Liver (tissue), 9 donors: Measurements from ENCODE around the gene ZDHHC23. TPM values are rescaled to one million over a fixed set of nuclear protein-coding genes. Genes with fewer than 3 reads are reported as not detected.

Experiments
- DNase-seq: peaks from one replicate; pipeline ENCODE4 v3.0.0-alpha.2; 2017; ENCODE audit warnings: low spot score
- H3K27ac ChIP-seq, 2 donors: one replicate each; pipeline ENCODE4 v1.7.0; 2013; ENCODE audit warnings: inconsistent platforms in 2 of 2, low read length in 2 of 2, control low read depth in 1 of 2, low read depth in 1 of 2, mild to moderate bottlenecking in 1 of 2
- H3K27me3 ChIP-seq, 4 donors: one replicate each; pipeline versions ENCODE4 v1.6.1 to v1.7.0; 2013; ENCODE audit warnings: low read length in 3 of 4, inconsistent platforms in 1 of 4, mild to moderate bottlenecking in 1 of 4, moderate library complexity in 1 of 4; ENCODE audit not compliant: control insufficient read depth in 4 of 4, insufficient read depth in 4 of 4
- H3K36me3 ChIP-seq, 4 donors: one replicate each; pipeline versions ENCODE4 v1.6.1 to v1.7.0; 2013; ENCODE audit warnings: low read length in 3 of 4, mild to moderate bottlenecking in 3 of 4, low read depth in 1 of 4, moderate library complexity in 1 of 4; ENCODE audit not compliant: control insufficient read depth in 4 of 4, insufficient read depth in 3 of 4
- H3K4me1 ChIP-seq, 4 donors: one replicate each; pipeline versions ENCODE4 v1.6.1 to v1.7.0; 2013; ENCODE audit warnings: low read length in 3 of 4, mild to moderate bottlenecking in 3 of 4, moderate library complexity in 1 of 4; ENCODE audit not compliant: control insufficient read depth in 4 of 4, insufficient read depth in 4 of 4
- H3K4me3 ChIP-seq, 3 donors: one replicate each; pipeline versions ENCODE4 v1.6.1 to v1.7.0; 2013; ENCODE audit warnings: low read length in 3 of 3, control low read depth in 1 of 3, low read depth in 1 of 3, mild to moderate bottlenecking in 1 of 3
- H3K9ac ChIP-seq, 2 donors: one replicate each; pipeline ENCODE4 v1.7.0; 2013; ENCODE audit warnings: low read length in 2 of 2, mild to moderate bottlenecking in 2 of 2, moderate library complexity in 2 of 2, control low read depth in 1 of 2, low read depth in 1 of 2
- H3K9me3 ChIP-seq, 4 donors: one replicate each; pipeline versions ENCODE4 v1.6.1 to v1.7.0; 2013; ENCODE audit warnings: low read length in 3 of 4; ENCODE audit not compliant: control insufficient read depth in 4 of 4
- CTCF ChIP-seq: fragments of 150-350 bp; IDR thresholded peaks from 2 replicates; pipeline ENCODE4 v1.5.1; 2017; ENCODE audit warnings: improper control_type of control experiment, low read depth, low read length; ENCODE audit not compliant: missing input control
- EGR1 ChIP-seq, 2 donors: IDR thresholded peaks; 2 replicates each; pipeline ENCODE4 v1.6.1; 2016 to 2018; ENCODE audit warnings: antibody characterized with exemption in 2 of 2, low read depth in 2 of 2
- HNF4A ChIP-seq, 2 donors: conservative IDR thresholded peaks; 2 replicates each; pipeline ENCODE4 v1.6.1; 2016; ENCODE audit warnings: antibody characterized with exemption in 2 of 2, mild to moderate bottlenecking in 2 of 2
- HNF4G ChIP-seq: IDR thresholded peaks from 2 replicates; pipeline ENCODE4 v1.6.1; 2016; ENCODE audit warnings: antibody characterized with exemption
- JUND ChIP-seq, 2 donors: IDR thresholded peaks; 2 replicates each; pipeline ENCODE4 v1.6.1; 2016; ENCODE audit warnings: antibody characterized with exemption in 2 of 2
- MAX ChIP-seq: IDR thresholded peaks from 2 replicates; pipeline ENCODE4 v1.6.1; 2016; ENCODE audit warnings: antibody characterized with exemption
- RAD21 ChIP-seq, 2 donors: IDR thresholded peaks; 2 replicates each; pipeline ENCODE4 v1.6.1; 2016; ENCODE audit warnings: antibody characterized with exemption in 2 of 2, mild to moderate bottlenecking in 2 of 2
- REST ChIP-seq: IDR thresholded peaks from 2 replicates; pipeline ENCODE4 v1.6.1; 2016; ENCODE audit warnings: antibody characterized with exemption, mild to moderate bottlenecking
- RXRA ChIP-seq, 2 donors: IDR thresholded peaks; 2 replicates each; pipeline ENCODE4 v1.6.1; 2017 to 2018; ENCODE audit warnings: antibody characterized with exemption in 2 of 2, mild to moderate bottlenecking in 1 of 2
- SP1 ChIP-seq: IDR thresholded peaks from 2 replicates; pipeline ENCODE4 v1.6.1; 2018; ENCODE audit warnings: antibody characterized with exemption, mild to moderate bottlenecking
- TAF1 ChIP-seq: conservative IDR thresholded peaks from 2 replicates; pipeline ENCODE4 v1.6.1; 2016; ENCODE audit warnings: antibody characterized with exemption, mild to moderate bottlenecking
- YY1 ChIP-seq: IDR thresholded peaks from 2 replicates; pipeline ENCODE4 v1.6.1; 2016; ENCODE audit warnings: antibody characterized with exemption, mild to moderate bottlenecking
- WGBS: extraction: QIAGEN DNeasy Blood & Tissue Kit; methylation state at CpG from one replicate; pipeline ENCODE4 v1.1.7; 2013; 5-methylcytosine and 5-hydroxymethylcytosine counted together
- polyA plus RNA-seq, 2 donors: library from polyadenylated mRNA; stranded (reverse) in 1 of 2; unstranded in 1 of 2; fragments of 200-250 nt in 1 of 2; fragments of >200 nt in 1 of 2; fragmentation: Nextera tagmentation in 1 of 2; extraction: Ambion mirVana in 1 of 2; gene quantifications; one replicate each; pipeline versions ENCODE4 v1.2.1 to v1.2.3, GENCODE V29; 2013 to 2015
- total RNA-seq, 2 donors: library from RNA; depleted of rRNA; stranded (reverse); fragments of >200 nt; gene quantifications; one replicate each; pipeline ENCODE4 v1.2.3, GENCODE V29; 2014
- TF ChIP-seq, protein P1 (sequence below): IDR thresholded peaks from 2 replicates; pipeline ENCODE4 v1.6.1; 2016; ENCODE audit warnings: antibody characterized with exemption
- donor health status: healthy.
- donor health status: healthy.
- donor health status: healthy.
- donor health status: healthy.
- donor health status: healthy.

Gene ZDHHC23
- total and polyA plus RNA-seq, 4 donors: 2.3 to 16.2 (median 4.1) TPM

DNA sequence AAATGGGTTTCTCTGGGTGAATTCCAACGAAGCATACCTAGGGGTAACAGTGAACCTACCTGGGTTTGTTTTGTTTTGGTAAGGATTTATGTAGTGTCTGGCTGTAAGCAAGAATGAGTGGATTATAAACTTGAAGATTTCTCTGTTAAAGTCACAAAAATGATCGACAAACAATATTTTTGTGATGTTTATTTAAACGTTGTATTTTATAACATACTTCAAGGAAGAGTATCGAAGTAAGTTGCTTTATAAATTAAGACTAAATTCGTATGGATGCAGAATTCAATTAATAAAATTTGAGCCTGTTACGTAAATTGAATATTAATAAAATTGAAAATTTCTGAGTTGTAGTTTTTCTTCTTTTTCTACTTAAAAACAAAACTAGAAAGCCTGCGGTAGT, 982 bp upstream of the ZDHHC23 start:
- TF ChIP-seq YY1: no peak
- TF ChIP-seq TAF1: no peak
- no peak for TF ChIP-seq JUND (IDR thresholded peaks at IDR 0.05)
- no peak for TF ChIP-seq REST
- no peak for TF ChIP-seq CTCF
- H3K27ac ChIP-seq: no peak overlapping the region
- H3K27me3 ChIP-seq: no peaks in the 10 kb centered on the region
- H3K9ac ChIP-seq: peak overlapping the region in 1 of 2 donors; percentile 35
- WGBS: 77% methylated on average over 7 of the region's 7 CpGs
- no peak for DNase-seq
- peak overlapping the region in 2 of 3 donors; percentile 64 to 89 for H3K4me3 ChIP-seq
- peaks cover 0 to 13% (median 9%) of the 10 kb centered on the region in 4 donors for H3K36me3 ChIP-seq
- H3K9me3 ChIP-seq: no peaks in the 10 kb centered on the region
- peaks cover 0 to 13% (median 9%) of the 10 kb centered on the region in 4 donors for H3K4me1 ChIP-seq

DNA sequence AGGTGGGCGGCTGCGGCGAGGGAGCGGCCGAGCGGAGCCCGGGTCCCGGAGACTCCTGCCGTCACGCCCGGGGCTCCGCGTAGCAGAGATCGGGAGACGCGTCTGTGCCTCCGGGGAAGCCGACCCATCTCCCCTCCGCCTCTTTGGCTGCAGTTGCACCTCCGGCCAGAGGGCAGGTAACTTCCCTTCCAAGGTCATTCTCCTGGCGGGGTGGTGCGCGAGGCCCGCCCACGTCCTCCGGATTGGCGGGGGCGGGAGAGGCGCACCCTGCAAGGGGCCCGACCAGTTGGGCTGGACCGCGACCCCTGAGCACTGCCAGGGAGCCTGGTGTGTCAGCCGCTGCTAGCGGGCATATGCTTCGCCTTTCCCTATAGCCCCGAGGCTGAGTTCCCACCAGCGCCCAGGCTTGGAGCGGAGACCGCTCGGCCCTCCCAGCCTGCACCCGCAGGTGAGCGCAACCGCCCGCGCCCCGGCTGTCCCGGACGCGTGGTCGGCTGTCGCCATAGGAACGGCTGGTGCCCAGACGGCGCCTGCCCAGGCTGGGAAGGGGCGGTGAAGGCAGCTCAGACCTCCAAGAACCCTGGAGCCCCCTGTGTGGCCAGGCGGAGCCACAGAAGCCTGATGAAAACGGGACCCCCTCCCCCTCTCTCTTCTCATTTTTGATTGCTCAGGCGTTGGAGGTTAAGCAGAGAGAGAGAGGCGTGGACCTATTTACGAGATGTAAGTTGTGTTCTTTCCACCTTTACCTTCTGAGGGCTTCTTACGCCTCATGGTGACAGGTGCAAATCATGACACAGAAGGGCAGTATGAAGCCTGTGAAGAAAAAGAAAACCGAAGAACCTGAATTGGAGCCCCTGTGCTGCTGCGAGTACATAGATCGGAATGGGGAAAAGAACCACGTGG, 453 bp downstream of the ZDHHC23 start:
- Histone ChIP-seq H3K4me1 (peaks cover 0 to 13% (median 9%) of the 10 kb centered on the region in 4 donors), H3K27me3 (no peaks in the 10 kb centered on the region), H3K27ac (peak overlapping the region; percentile 59 to 66), H3K4me3 (peak overlapping the region; percentile 56 to 93 (median 89)), H3K9me3 (no peaks in the 10 kb centered on the region), H3K9ac (peak overlapping the region in 1 of 2 donors; percentile 39), H3K36me3 (peaks cover 0 to 8% (median 3%) of the 10 kb centered on the region in 4 donors)
- TF ChIP-seq RAD21 (IDR thresholded peaks at IDR 0.05) (no peak), HNF4A (conservative IDR thresholded peaks at IDR 0.05) (peak in 1 of 2 donors; percentile 24), SP1 (peak; percentile 10), EGR1 (IDR thresholded peaks at IDR 0.05; ENCODE audit: low read depth in 2 of 2) (peak; percentile 91 to 93)
- DNase-seq: peak; percentile 43
- WGBS: 2% methylated on average over 64 of the region's 65 CpGs

- H3K4me1 ChIP-seq: peaks cover 0 to 13% (median 6%) of the 10 kb centered on the region in 4 donors
- no peak overlapping the region for H3K9ac ChIP-seq
- no peak overlapping the region for H3K27ac ChIP-seq
- H3K27me3 ChIP-seq: no peaks in the 10 kb centered on the region
- TF ChIP-seq RAD21 (IDR thresholded peaks at IDR 0.05) (no peak), HNF4G (no peak), TAF1 (no peak), HNF4A (conservative IDR thresholded peaks at IDR 0.05) (no peak), MAX (no peak), RXRA (IDR thresholded peaks at IDR 0.05) (no peak)
- TF ChIP-seq, protein P1, sequence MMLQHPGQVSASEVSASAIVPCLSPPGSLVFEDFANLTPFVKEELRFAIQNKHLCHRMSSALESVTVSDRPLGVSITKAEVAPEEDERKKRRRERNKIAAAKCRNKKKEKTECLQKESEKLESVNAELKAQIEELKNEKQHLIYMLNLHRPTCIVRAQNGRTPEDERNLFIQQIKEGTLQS: no peak
- H3K36me3 ChIP-seq: peaks cover 3 to 12% (median 7%) of the 10 kb centered on the region in 4 donors
- no peak for DNase-seq
- H3K9me3 ChIP-seq: no peaks in the 10 kb centered on the region
- H3K4me3 ChIP-seq: no peak overlapping the region
These were observed 5.1 kb downstream of the ZDHHC23 start for GRCh38 chr3:113952921-113953320.
